ENCODE data around the gene LRRK2. TPM values are rescaled to one million over a fixed set of nuclear protein-coding genes. Genes with fewer than 3 reads are reported as not detected.
"Not testable (repeated sequence)": the region's sequence is repeated elsewhere in the genome, so short reads cannot be mapped to it uniquely, and the experiment has no call there.

The LRRK2 gene
- polyA plus RNA-seq, 4 donors, result 9.1 to 48.1 (median 27.7) TPM

DNA sequence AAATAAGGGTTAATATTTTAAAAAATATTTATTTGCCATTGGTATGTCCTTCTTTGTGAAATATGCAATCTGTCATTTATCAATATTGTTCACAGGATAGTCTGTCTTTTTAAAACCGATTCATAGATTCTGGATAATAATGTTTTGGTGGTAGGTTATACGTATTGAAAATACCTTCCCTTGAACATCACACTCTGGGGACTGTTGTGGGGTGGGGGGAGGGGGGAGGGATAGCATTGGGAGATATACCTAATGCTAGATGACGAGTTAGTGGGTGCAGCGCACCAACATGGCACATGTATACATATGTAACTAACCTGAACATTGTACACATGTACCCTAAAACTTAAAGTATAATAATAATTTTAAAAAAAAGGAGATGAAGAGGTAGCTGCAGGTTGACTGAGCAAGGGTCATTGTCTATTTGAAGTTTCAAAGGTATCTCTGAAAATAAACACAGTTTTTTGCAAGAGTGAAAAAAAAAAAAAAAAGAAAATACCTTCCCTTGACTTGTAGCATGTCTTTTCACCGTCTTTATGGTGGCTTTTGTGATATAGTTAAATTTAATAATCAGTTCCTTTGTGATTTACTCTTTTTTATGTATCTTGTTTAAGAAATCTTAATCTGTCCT, 19.8 kb downstream of the LRRK2 start:
- DNase-seq (ENCODE audit: low read depth in 4 of 4, low spot score in 3 of 4), result not testable (repeated sequence)

DNA sequence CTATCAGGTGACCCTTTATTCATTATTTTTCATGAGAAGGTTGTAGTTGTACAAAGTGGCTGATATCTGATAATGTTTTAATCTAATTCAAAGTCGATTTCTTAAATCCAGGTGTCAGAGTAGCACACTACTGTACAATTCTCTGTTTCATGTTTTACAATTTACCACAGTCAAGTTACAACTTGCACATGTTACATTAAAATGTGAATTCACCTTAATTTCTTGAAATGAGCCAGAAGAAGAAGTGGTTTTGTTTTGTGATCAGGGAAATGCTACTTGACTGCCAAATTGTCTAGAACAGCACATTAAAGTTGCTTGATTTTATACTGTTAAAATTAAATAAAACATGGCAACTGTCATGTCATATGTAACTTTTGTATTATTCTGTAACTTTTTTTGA, 23.2 kb downstream of the LRRK2 start:
- DNase-seq (ENCODE audit: low read depth in 4 of 4, low spot score in 3 of 4), result no peak

DNA sequence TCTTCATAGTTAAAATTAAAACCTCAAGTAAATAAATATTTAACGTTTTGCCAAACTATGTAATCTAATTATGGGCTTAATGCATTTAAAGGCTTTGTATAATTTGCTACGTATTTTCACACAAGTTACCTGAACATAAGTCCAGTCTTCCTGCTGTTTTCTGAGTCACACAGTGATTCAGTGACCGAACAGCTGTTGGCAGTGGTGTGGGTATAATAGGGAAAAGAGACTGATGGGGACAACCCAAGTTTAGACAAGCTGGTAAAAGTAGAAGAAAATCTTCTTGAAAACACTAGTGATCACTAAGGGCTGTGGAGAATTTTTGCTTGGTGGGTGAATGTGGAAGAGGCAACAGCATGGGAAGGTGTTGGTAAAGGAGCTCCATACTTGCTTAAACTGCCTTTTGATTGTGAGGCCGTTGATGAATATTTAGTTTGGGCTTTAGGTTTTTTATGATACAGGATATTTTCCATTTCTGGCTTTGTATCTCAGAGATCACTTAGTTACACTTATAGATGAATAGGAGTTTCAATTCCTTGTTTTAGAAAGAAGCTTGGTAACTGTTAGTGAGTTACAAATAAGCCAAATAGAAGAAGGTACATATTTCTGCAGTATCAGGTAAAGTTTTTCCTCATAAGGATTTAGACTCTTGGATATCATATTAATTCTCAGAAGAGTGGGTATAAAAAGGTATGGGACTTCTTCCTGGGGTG, 23.9 kb downstream of the LRRK2 start:
- DNase-seq (ENCODE audit: low read depth in 4 of 4, low spot score in 3 of 4), result no peak

DNA sequence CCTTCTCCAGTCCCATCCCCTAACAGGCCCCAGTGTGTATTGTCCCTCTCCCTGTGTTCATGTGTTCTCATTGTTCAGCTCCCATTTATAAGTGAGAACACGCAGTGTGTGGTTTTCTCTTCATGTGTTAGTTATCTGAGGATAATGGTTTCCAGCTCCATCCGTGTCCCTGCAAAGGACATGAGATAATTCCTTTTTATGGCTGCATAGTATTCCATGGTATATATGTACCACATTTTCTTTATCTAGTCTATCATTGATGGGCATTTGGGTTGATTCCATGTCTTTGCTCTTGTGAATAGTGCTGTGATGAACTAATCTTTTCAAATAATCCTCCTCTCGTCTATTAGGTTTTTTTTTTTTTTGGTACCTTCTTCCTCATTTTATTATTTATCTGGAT, 25.9 kb downstream of the LRRK2 start:
- DNase-seq (ENCODE audit: low read depth in 4 of 4, low spot score in 3 of 4), result not testable (repeated sequence)

DNA sequence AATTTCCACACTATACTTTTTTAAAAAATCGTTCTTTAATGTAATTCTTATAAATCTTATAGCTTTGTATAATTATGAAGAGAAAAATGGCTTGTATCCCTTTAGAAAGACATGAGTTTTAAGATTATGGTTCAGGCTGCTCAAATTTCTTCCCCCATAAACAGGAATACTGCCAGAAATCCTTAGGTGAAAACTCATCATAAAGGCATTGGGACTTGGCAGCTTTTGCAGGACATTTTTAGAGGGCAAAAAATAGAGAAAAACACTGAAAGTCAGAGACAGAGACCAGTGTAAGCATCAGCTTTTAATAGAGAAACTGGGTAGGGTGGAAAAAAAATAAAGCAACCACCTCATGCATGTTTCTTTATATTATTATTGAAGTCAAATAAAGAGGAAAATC, 29.1 kb downstream of the LRRK2 start:
- no peak for DNase-seq (ENCODE audit: low read depth in 4 of 4, low spot score in 3 of 4)

DNA sequence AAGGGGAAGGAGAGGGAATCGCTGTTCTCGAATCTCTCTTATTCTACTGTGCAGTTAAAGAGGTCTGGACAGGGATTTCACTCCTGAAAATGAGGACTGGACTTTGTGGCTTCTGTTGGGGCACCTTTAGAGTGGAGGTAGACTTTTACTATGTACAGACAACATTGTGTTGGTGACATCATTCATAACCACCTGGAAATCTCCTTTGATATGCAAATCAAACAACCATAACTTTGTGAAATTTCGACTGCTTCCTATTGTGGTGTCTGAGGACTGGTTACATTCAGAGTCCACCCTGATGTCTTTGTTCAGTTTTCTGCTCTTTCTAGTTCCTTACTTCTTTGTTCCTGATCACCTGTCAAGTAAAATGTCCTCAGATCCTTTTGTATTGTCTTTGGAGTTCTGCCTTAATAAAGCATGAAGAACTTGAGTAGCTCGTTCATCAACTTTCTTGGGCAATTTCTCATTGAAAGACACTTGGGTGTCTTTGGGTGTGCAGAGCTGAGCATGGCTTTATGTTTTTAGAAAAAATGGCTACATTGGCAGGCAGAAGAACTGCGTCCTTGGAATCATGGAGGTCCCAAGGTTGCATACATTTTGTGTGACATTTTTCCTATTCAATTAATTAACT, 29.8 kb downstream of the LRRK2 start:
- no peak for DNase-seq (ENCODE audit: low read depth in 4 of 4, low spot score in 3 of 4)

DNA sequence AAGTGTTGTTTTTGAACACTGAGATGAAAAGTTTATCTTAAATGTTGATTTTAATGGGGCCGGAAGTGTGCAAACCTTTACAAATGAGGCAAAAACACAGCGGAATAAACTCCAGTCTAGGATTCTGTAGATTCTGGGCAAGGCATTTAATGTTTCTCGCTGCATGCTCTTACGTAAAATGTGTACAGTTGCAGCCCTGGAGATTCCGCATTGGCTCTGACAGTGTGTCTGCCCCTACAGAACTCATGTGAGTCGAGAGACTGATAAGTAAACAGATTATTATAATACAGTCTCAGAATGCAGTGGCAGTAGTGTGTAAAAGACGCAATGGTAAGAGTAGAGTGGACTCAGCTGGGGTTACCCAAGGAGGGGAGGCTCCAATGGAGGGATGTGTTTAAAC, 33.6 kb downstream of the LRRK2 start:
- no peak for DNase-seq (ENCODE audit: low read depth in 4 of 4, low spot score in 3 of 4)

DNA sequence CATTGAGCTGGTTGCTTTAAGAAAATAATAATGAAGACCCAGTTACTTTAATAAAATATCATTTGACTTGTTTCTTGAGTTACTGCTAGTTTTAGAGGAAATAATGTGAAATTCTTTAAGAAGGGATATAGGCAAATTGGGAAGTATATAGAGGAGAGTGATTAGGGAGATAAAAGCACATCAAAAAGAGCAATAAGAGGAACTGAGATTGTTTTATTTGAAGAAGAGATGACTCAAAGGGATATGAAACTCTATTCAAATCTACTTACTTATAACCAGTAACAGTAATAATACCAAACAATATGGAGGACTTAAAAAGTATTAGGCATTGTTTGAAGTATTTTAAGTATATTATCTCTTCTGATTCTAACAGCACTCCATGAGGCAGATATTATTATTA, 37.1 kb downstream of the LRRK2 start:
- DNase-seq (ENCODE audit: low read depth in 4 of 4, low spot score in 3 of 4), result no peak

DNA sequence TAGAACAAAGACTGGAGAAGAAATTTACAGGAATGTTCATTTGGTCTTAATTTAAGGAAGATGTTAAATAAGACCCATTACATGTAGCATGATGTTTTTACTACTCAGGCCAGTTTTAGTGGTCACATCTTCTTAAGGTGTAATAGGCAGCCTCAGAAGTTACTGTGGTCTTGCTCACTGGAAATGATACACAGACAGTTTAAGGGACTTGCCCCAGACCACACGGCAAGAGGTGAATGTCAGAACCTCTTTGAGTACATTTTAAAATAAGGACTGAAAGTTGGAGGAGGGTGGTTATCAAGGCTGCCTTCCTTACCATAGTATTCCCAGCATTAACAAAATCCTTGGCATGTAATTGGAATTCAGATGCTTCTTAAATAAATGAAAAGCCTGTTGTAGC, 37.9 kb downstream of the LRRK2 start:
- DNase-seq (ENCODE audit: low read depth in 4 of 4, low spot score in 3 of 4), result no peak

DNA sequence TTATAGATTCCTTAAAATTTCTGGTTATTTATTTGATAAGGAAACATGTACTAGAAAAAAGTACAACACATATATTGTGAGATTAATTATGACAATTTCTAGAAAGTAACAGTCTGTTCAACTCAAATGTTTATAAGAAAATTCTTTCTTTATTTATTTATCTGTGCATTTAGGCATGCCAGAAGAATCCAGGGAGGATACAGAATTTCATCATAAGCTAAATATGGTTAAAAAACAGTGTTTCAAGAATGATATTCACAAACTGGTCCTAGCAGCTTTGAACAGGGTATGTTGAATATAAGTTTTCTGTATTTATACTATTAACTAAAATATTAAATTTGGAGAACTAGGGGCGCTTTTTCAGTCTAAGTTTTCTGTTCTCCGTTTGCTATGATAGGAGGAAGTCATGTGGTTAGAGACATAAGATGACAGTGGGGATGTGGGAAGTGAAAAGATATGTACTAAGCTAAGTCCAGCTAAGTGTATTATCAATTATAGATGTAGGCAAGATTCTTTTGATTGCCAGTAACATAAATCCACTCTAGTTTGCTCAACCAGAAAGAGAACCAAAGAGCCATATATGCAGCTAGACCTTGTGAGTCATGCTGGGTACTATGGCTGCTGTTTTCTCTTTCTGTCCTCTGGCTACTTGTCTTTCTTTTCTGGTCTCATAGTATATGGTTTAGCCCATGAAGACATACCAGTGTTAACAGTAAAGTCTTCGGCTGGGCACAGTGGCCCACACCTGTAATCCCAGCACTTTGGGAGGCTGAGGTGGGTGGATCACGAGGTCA, 39.0 kb downstream of the LRRK2 start:
- DNase-seq (ENCODE audit: low read depth in 4 of 4, low spot score in 3 of 4), result no peak

DNA sequence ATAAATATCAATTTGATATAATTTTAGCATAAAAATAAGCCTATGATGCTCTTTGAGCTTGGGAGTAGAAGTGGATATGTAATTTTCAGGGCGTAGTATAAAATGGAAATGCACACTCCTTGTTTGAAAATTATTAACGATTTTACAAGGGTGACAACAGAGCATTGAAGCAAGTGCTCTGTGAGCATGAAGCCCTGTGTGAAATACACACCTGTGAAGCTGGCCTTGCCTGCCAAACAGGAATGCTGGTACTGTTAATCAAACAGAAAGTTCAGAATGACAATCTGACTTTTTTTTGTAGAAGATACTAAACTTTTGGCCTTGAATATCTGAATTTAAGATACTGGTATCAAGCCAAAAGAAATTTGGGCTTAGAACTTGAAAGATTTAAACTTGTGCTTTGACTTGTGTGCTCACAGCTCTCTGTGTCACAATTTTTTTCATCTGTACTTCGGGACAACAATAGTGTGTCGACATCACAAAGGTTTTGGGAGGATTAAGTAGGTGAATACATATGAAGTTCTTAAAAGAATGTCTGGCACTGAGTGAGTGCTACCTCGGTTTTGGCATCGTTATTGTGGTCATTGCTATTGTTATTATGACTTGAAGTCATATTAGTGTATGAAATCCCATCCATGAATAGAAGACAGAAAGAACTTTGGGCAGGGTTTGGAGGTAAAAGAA, 47.3 kb downstream of the LRRK2 start:
- DNase-seq (ENCODE audit: low read depth in 4 of 4, low spot score in 3 of 4), result no peak

DNA sequence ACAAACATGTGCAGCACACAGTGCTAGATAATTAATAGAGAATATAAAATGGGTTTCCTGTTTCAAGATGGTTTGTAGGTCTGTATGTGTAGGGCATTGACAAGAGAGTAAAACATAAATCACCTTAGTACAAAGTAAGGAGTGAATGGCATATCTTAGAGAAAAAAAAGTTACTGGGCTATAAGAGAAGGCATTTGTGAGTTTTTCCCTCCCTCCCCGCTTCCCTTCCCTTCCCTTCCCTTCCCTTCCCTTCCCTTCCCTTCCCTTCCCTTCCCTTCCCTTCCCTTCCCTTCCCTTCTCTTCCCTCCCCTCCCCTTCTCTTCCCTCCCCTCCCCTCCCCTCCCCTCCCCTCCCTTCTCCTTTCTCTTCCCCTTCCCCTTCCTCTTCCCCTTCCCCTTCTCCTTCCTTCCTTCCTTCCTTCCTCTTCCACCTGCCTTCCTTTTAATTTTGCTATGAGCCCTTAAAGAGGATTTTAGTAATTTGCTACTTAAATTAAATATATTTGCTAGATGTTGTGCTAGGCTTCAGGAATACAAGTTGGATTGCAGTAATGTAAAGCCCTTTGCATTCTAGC, 57.1 kb downstream of the LRRK2 start:
- no peak for DNase-seq (ENCODE audit: low read depth in 4 of 4, low spot score in 3 of 4)

DNA sequence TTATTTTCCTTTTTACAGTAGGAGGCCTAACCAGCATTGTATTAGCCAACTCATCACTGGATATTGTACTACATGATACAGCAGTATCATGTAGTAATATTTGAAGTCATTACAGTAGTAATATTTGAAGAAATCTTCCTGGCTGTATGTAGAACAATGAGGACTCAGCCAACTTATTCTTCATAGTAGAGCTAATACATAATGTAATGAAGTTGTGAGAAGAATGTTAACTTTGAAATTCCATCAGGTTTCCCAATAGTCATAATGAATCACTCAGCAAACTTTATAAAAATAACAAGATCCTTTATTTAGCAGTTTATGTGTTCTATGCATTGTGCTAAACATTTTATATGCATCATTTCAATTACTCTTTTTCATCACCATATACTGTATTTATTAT, 61.8 kb downstream of the LRRK2 start:
- no peak for DNase-seq (ENCODE audit: low read depth in 4 of 4, low spot score in 3 of 4)

DNA sequence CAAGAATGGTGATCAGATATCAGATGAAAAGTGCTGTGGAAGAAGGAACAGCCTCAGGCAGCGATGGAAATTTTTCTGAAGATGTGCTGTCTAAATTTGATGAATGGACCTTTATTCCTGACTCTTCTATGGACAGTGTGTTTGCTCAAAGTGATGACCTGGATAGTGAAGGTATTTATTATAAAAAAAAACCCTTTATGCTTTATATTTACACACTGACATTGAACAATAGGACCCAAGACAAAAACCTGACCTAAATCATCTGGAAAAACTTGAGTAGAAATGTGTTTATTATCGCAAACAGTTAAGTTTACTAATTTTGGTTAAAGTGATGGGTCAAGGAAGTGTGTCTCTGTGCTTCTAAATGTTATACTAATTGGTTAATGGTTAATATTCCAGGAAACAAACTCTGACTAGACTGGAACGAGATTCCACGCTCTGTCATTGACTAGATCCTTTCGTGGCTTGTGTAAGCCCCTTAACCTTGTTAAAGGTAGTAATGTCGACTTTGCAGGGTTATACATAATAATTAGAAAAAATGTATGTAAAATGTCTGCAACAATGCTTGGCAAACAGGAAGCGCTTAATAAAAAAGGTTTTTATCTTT, 62.7 kb downstream of the LRRK2 start:
- no peak for DNase-seq (ENCODE audit: low read depth in 4 of 4, low spot score in 3 of 4)

DNA sequence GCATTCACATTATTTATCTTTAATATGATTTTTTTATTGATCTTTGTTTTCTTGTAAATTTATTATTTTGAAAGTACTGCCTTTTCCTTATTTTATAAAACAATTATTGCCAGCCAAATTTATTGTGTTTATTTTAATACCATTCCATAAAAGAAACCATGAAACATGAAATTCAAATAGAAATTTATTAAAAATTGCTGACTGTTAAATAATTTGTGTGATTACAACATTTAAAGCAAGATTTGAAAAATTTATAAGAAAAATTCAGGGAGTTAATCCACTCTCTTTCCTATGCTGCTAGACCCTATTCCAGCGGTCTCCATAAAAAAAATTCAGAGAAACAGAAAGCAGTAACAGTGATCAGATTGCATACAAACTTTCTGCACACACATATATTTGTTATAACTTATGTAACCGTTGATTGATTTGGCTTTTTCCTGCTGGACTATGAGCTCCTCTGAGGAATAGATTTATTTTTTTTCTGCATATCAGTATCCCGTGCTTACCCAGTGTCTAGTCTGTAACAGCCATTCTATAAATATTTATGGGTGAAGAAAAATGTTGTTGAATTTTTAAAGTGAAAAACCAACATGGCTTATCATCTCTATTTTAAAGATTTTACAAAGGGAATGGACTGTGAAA, 68.1 kb downstream of the LRRK2 start:
- DNase-seq (ENCODE audit: low read depth in 4 of 4, low spot score in 3 of 4), result no peak

DNA sequence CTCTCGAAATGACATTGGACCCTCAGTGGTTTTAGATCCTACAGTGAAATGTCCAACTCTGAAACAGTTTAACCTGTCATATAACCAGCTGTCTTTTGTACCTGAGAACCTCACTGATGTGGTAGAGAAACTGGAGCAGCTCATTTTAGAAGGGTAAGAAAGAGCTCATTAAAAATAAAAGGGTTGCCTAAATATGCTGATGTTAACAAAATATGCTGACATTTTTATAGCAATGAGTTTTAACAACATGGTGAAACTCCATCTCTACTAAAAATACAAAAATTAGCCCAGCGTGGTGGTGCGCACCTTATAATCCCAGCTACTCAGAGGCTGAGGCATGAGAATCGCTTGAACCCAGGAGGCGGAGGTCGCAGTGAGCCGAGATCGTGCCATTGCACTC, 73.5 kb downstream of the LRRK2 start:
- no peak for DNase-seq (ENCODE audit: low read depth in 4 of 4, low spot score in 3 of 4)

DNA sequence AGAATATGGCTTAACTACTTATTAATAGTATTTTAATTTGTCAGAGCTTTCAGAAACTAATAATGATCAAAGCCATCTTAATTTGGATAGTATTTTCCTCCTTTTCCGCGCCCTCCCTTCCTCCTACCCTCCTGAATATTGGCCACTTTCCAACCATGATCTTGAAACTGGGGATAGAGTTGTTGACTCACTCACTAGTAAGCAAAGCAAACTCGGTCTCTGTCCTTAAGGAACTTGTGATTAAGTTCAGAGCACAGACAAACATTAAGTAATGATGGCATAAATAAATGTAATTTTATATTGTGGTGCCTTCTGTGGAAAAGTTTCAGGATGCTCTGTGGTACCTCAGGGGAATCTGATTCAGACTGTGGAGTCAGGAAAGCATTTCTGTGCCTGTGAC, 75.7 kb downstream of the LRRK2 start:
- no peak for DNase-seq (ENCODE audit: low read depth in 4 of 4, low spot score in 3 of 4)

DNA sequence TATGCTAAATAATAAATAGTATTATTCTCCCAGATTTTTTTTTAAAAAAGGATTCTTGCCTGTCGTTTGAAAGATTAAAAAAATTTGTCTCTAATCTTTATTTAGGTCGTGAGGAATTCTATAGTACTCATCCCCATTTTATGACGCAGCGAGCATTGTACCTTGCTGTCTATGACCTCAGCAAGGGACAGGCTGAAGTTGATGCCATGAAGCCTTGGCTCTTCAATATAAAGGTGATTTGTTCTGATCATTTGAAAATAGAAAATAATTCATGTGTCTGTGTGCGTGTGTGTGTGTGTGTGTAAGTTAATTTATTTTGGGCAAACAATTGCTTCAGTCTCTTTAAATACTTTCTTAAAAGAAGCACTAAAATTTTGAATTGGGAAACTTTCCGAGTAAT, 84.2 kb downstream of the LRRK2 start:
- no peak for DNase-seq (ENCODE audit: low read depth in 4 of 4, low spot score in 3 of 4)

DNA sequence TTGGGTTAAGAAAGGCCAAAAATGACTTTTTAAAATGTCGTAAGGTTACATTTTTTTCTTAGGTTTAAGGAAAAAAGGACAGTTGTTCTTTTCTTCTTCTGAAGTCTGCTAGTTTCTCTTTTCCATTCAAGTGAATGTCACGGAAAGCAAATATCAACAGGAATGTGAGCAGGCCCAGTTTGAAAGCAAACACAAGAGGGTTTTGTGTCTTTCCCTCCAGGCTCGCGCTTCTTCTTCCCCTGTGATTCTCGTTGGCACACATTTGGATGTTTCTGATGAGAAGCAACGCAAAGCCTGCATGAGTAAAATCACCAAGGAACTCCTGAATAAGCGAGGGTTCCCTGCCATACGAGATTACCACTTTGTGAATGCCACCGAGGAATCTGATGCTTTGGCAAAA, 85.4 kb downstream of the LRRK2 start:
- no peak for DNase-seq (ENCODE audit: low read depth in 4 of 4, low spot score in 3 of 4)

DNA sequence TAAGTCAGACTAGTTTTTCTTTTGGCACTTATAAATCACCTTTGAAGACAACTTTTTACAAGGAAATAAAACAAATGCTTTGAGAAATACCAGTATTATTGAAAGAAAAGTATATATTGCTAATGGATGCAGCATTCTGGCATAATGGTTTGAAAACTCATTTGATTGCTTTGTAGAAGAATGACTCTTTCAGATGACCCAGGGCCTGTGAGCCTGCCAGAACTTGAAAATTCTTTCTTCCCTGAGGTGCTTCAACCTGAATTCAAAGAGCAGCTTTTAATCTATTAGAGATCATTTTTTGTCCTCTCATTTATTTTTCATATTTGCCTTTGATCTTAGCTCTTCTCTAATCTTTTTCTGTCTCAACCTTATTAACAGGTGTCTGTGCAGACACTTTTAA, 87.4 kb downstream of the LRRK2 start:
- no peak for DNase-seq (ENCODE audit: low read depth in 4 of 4, low spot score in 3 of 4)

Data from left renal pelvis (tissue), 4 donors.